Liver (tissue), 3 donors: Measurements from ENCODE around the gene OR52N2.

ENCODE experiments used
- ATF3 ChIP-seq: IDR thresholded peaks from 2 replicates; pipeline ENCODE4 v1.6.1; 2016; ENCODE audit warnings: antibody characterized with exemption
- CTCF ChIP-seq: fragments of 150-350 bp; IDR thresholded peaks from 2 replicates; pipeline ENCODE4 v1.5.1; 2017; ENCODE audit warnings: improper control_type of control experiment, low read depth, low read length; ENCODE audit not compliant: missing input control
- GABPA ChIP-seq, 2 donors: IDR thresholded peaks in 1 of 2; conservative IDR thresholded peaks in 1 of 2; 2 replicates each; pipeline ENCODE4 v1.6.1; 2016; ENCODE audit warnings: antibody characterized with exemption in 2 of 2, mild to moderate bottlenecking in 1 of 2, moderate library complexity in 1 of 2
- MAX ChIP-seq: IDR thresholded peaks from 2 replicates; pipeline ENCODE4 v1.6.1; 2016; ENCODE audit warnings: antibody characterized with exemption
- RAD21 ChIP-seq, 2 donors: IDR thresholded peaks; 2 replicates each; pipeline ENCODE4 v1.6.1; 2016; ENCODE audit warnings: antibody characterized with exemption in 2 of 2, mild to moderate bottlenecking in 2 of 2
- REST ChIP-seq: IDR thresholded peaks from 2 replicates; pipeline ENCODE4 v1.6.1; 2016; ENCODE audit warnings: antibody characterized with exemption, mild to moderate bottlenecking
- RXRA ChIP-seq, 2 donors: IDR thresholded peaks; 2 replicates each; pipeline ENCODE4 v1.6.1; 2017 to 2018; ENCODE audit warnings: antibody characterized with exemption in 2 of 2, mild to moderate bottlenecking in 1 of 2
- SP1 ChIP-seq: IDR thresholded peaks from 2 replicates; pipeline ENCODE4 v1.6.1; 2018; ENCODE audit warnings: antibody characterized with exemption, mild to moderate bottlenecking
- TAF1 ChIP-seq: conservative IDR thresholded peaks from 2 replicates; pipeline ENCODE4 v1.6.1; 2016; ENCODE audit warnings: antibody characterized with exemption, mild to moderate bottlenecking
- YY1 ChIP-seq: IDR thresholded peaks from 2 replicates; pipeline ENCODE4 v1.6.1; 2016; ENCODE audit warnings: antibody characterized with exemption, mild to moderate bottlenecking
- ZBTB33 ChIP-seq: IDR thresholded peaks from 2 replicates; pipeline ENCODE4 v1.6.1; 2016; ENCODE audit warnings: antibody characterized with exemption
- donor health status: healthy.
- donor health status: healthy.

GRCh38 chr11:5841797-5842196 is 33.1 kb downstream of the OR52N2 start, which contains the start of gene OR52E6:
- TF ChIP-seq RXRA (IDR thresholded peaks at IDR 0.05) (no peak), CTCF (no peak), GABPA (IDR thresholded peaks at IDR 0.05 in 1 of 2, conservative IDR thresholded peaks at IDR 0.05 in 1 of 2) (no peak), MAX (no peak), ATF3 (no peak), ZBTB33 (no peak), SP1 (no peak), TAF1 (no peak), REST (no peak), YY1 (no peak), RAD21 (IDR thresholded peaks at IDR 0.05) (no peak)
